ENCODE results near the gene IL6. TPM values are rescaled to one million over a fixed set of nuclear protein-coding genes. Genes with fewer than 3 reads are reported as not detected.

IL6 gene
- total RNA-seq, 2 donors from 2014 or later, result 0.64 to 0.88 TPM

DNA sequence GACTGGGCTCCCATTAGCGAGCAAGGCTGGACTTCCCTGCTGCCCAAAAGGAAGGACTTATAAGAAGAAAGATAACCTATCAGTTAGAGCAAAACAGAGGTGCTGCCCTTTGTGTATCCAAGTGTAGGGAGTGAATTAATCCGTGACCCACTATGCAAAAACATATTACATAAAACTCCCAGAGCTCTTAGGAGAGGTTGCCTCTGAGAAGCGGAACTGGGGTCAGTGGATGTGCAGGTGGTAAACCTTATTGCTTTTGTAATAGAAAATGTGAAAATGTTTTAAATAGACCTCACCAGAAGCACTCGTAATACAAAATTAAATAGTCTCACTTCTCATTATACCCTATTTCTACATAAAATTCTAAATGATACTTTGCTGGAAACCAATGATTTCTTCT lies 17.1 kb upstream of the IL6 start:
- Histone ChIP-seq H3K27me3 (ENCODE audit: control insufficient read depth, insufficient read depth, low read length, poor library complexity, severe bottlenecking) (no peaks in the 10 kb centered on the region), H3K27ac (ENCODE audit: low read depth, low read length) (no peak overlapping the region), H3K4me1 (ENCODE audit: control insufficient read depth, insufficient read depth, low read length) (peaks cover 3% of the 10 kb centered on the region), H3K9me3 (ENCODE audit: control insufficient read depth, low read length) (no peaks in the 10 kb centered on the region), H3K9ac (ENCODE audit: extremely low read depth, low read length, poor library complexity, severe bottlenecking) (peak overlapping the region; percentile 71), H3K36me3 (ENCODE audit: control insufficient read depth, insufficient read depth, low read length) (peaks cover 4% of the 10 kb centered on the region), H3K4me3 (ENCODE audit: low read length) (peak overlapping the region; percentile 29)
- WGBS, 2 experiments (ENCODE audit: insufficient coverage in 1 of 2, insufficient read length in 1 of 2), result 85 to 100% methylated on average over 1 to 4 of the region's 4 CpGs
- no peak overlapping the region for H3K4me3 Mint-ChIP-seq
- H3K4me1 Mint-ChIP-seq, result peaks cover 29% of the 10 kb centered on the region
- no peak for DNase-seq
- H3K9me3 Mint-ChIP-seq, result peaks cover 1% of the 10 kb centered on the region
- TF ChIP-seq, protein P1, sequence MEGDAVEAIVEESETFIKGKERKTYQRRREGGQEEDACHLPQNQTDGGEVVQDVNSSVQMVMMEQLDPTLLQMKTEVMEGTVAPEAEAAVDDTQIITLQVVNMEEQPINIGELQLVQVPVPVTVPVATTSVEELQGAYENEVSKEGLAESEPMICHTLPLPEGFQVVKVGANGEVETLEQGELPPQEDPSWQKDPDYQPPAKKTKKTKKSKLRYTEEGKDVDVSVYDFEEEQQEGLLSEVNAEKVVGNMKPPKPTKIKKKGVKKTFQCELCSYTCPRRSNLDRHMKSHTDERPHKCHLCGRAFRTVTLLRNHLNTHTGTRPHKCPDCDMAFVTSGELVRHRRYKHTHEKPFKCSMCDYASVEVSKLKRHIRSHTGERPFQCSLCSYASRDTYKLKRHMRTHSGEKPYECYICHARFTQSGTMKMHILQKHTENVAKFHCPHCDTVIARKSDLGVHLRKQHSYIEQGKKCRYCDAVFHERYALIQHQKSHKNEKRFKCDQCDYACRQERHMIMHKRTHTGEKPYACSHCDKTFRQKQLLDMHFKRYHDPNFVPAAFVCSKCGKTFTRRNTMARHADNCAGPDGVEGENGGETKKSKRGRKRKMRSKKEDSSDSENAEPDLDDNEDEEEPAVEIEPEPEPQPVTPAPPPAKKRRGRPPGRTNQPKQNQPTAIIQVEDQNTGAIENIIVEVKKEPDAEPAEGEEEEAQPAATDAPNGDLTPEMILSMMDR (conservative IDR thresholded peaks at IDR 0.05), result no peak
- peaks cover 2% of the 10 kb centered on the region for H3K36me3 Mint-ChIP-seq (ENCODE audit: low read depth)
- no peak overlapping the region for H3K27ac Mint-ChIP-seq
- no peaks in the 10 kb centered on the region for H3K27me3 Mint-ChIP-seq (ENCODE audit: insufficient read depth)

DNA sequence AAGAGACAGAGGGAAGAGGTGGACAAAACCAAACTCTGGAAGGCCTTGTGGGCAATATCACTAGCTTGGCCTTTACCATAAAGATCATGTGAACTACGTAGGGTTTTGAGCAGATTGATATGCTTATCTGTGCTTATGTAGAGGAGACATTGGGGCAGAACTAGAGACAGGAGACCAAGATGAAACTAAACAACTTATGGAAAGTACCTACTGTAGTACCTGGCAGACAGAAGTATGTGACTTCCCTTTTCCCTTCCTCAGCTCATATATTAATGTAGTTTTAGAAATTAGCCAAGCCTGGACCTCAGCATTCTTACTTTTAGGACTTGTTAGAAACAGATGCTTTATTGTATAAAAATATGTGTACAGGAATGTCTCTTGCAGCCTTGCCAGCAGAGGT lies 14.0 kb upstream of the IL6 start:
- Mint-ChIP-seq H3K9me3 (peaks cover 1% of the 10 kb centered on the region), H3K27ac (no peak overlapping the region)

DNA sequence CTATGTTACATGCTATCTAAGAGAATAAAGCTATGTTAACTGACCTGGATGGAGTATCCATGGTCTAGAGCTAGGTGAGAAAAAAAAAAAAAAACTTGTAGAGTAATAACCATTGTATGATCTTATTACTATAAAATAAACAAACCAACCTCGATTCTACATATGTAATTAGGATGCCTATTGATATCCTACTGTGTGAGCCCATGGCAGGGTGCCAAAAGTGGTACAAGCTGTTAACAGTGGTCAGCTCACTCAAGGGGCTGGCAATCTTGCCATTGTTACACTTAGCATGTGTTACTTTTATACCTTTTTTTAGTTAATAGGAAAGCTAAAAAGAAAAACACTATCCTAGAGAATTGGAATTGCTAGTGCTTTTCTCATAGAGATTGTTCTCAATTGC lies 13.5 kb upstream of the IL6 start:
- Histone ChIP-seq H3K9ac (ENCODE audit: extremely low read depth, low read length, poor library complexity, severe bottlenecking) (no peak overlapping the region), H3K27me3 (ENCODE audit: control insufficient read depth, insufficient read depth, low read length, poor library complexity, severe bottlenecking) (no peaks in the 10 kb centered on the region), H3K9me3 (ENCODE audit: control insufficient read depth, low read length) (no peaks in the 10 kb centered on the region), H3K36me3 (ENCODE audit: control insufficient read depth, insufficient read depth, low read length) (no peaks in the 10 kb centered on the region), H3K27ac (ENCODE audit: low read depth, low read length) (no peak overlapping the region), H3K4me1 (ENCODE audit: control insufficient read depth, insufficient read depth, low read length) (peaks cover 4% of the 10 kb centered on the region), H3K4me3 (ENCODE audit: low read length) (no peak overlapping the region)
- peaks cover 2% of the 10 kb centered on the region for H3K36me3 Mint-ChIP-seq (ENCODE audit: low read depth)
- H3K9me3 Mint-ChIP-seq, result peaks cover 1% of the 10 kb centered on the region
- H3K4me1 Mint-ChIP-seq, result peaks cover 42% of the 10 kb centered on the region
- no peaks in the 10 kb centered on the region for H3K27me3 Mint-ChIP-seq (ENCODE audit: insufficient read depth)
- DNase-seq, result no peak
- no peak overlapping the region for H3K4me3 Mint-ChIP-seq
- TF ChIP-seq, protein P1 (conservative IDR thresholded peaks at IDR 0.05), result no peak
- 91% methylated on average over 1 of the region's 1 CpG; no CpG with 5 or more reads in 1 of the 2 experiments for WGBS, 2 experiments (ENCODE audit: insufficient coverage in 1 of 2, insufficient read length in 1 of 2)
- no peak overlapping the region for H3K27ac Mint-ChIP-seq

More for the DNA sequence above, 14.0 kb upstream of the IL6 start:
- Mint-ChIP-seq H3K4me1 (peaks cover 39% of the 10 kb centered on the region), H3K4me3 (no peak overlapping the region), H3K36me3 (ENCODE audit: low read depth) (peaks cover 2% of the 10 kb centered on the region), H3K27me3 (ENCODE audit: insufficient read depth) (no peaks in the 10 kb centered on the region)
- no peaks in the 10 kb centered on the region for H3K27me3 ChIP-seq (ENCODE audit: control insufficient read depth, insufficient read depth, low read length, poor library complexity, severe bottlenecking)
- H3K4me3 ChIP-seq (ENCODE audit: low read length), result no peak overlapping the region
- no peaks in the 10 kb centered on the region for H3K36me3 ChIP-seq (ENCODE audit: control insufficient read depth, insufficient read depth, low read length)
- WGBS, 2 experiments (ENCODE audit: insufficient coverage in 1 of 2, insufficient read length in 1 of 2), result 92 to 100% methylated on average over 1 of the region's 1 CpG
- H3K9me3 ChIP-seq (ENCODE audit: control insufficient read depth, low read length), result no peaks in the 10 kb centered on the region
- H3K4me1 ChIP-seq (ENCODE audit: control insufficient read depth, insufficient read depth, low read length), result peaks cover 3% of the 10 kb centered on the region
- H3K27ac ChIP-seq (ENCODE audit: low read depth, low read length), result no peak overlapping the region
- TF ChIP-seq, protein P1 (conservative IDR thresholded peaks at IDR 0.05), result no peak
- H3K9ac ChIP-seq (ENCODE audit: extremely low read depth, low read length, poor library complexity, severe bottlenecking), result no peak overlapping the region
- no peak for DNase-seq

Measured in endodermal cell (in vitro differentiated cells).